SK-N-SH (cell line): ENCODE results near the gene ILK.

Experiments used
- CTCF ChIP-seq: fragments of 200-600 bp; sonication (generic); IDR thresholded peaks from 2 replicates; pipeline ENCODE4 v1.6.1; 2017; ENCODE audit warnings: antibody characterized with exemption, mild to moderate bottlenecking, moderate library complexity
- EP300 ChIP-seq, 2 experiments: IDR thresholded peaks; 2 replicates each; pipeline versions ENCODE4 v1.4.0 to v1.6.1; 2012; ENCODE audit warnings: borderline replicate concordance in 1 of 2, low read depth in 1 of 2, low read length in 1 of 2
- MAX ChIP-seq: IDR thresholded peaks from 2 replicates; pipeline ENCODE4 v1.4.0; 2012; ENCODE audit warnings: low read depth

DNA sequence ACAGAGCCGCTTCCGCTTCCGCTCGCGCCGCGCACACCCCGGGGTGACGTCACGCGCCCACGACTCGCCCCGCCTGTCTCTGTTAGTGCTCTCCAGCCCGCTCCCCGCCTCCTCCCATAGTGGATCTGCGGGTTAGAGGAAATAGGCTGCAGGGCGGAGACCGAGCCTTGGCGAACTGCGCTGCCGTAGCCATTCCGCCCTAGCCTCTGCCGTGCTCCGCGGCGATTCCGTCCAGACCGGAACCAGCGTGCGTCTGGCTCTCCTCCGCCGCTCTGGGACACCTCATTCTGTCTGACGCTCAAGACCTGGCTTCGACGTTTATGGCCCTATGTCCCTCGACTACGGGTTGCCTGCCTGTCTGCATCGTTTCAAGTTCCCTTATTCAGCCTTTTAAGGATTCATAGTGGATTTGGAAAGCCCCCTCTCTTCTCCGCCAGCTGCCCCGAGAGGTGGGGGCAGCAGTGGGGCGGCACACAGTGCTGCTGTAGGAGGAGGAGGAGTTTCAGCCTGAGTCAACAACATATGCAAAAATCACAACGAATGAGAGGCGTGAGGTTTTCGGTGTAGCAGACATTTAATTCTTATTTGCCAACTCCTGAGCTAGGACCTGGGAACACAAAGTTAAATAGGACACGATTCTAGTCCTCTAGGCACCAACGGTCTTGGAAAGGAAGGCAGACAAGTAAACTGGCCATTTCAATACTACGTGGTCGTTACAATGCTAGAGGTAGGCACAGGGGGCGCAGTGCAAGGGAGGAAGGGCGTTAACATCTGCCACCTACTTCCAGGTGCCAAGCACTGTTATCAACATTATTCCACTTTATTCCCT, 8.9 kb downstream of the ILK start, which contains the start of gene TAF10:
- TF ChIP-seq CTCF (peak; percentile 62), EP300 (IDR thresholded peaks at IDR 0.05; ENCODE audit: borderline replicate concordance in 1 of 2, low read depth in 1 of 2, low read length in 1 of 2) (no peak), MAX (peak; percentile 89)
